GM04504 (cell line): ENCODE measurements around the gene MAOB.

Source experiments
- DNase-seq: peaks from one replicate; pipeline ENCODE4 v3.0.0-alpha.2; 2012; ENCODE audit warnings: low read depth

MAOB gene

DNA sequence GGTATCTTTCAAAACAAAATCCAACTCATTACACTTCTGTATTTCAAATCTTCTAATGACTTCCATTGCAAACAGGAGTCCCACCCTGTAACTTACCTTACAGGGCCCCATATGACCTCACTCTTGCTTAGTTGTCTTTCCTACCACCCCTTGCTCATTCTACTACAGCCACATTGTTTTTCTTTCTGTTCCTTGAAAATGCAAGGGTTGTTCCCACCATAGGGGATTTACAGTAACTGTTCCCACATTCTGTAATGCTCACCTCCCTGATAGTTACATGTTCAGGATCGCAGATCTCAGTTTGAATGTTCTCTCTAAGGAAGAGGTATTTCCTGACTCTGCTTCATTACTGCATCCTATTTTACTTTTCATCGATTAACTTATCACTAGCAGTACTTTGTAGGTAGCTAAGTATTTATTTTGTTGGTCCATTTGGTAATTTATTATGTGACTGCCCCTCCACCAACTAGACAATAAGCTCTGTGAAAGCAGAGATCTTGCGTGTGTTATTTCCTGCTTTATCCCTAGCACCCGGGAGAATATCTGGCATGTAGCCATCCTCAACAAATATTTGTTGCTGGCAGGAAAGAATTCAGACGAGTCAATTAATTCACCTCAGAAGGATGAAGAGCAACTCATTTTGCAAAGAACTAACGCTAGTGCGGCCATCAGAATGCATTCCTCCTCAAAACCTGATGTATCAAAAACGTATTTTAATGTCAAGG, 21.4 kb downstream of the MAOB start:
- no peak for DNase-seq

DNA sequence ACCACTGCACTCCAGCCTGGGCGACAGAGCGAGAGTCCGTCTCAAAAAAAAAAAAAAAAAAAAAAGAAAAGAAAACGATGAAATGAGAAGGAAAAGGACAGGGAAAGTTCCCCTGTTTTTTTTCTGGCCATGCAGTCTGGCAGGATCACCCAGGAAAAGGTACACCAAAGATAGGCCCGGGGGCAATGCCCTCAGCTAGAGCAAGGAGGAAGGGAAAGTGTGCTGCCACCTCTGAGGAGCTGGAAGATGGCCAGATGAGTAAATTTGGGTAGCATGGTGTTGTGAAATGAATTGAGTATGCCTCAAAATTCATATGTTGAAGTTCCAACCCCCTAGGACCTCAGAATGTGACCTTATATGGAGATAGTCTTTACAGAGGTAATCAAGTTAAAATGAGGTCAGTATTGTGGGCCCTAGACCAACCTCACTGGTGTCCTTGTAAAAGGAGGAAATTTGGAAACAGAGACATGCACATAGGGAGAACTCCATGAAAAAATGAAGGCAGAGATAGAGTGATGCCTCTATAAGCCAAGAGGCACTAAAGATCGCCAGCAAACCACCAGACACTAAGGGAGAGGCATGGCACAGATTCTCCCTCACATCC, 28.9 kb downstream of the MAOB start:
- no peak for DNase-seq

DNA sequence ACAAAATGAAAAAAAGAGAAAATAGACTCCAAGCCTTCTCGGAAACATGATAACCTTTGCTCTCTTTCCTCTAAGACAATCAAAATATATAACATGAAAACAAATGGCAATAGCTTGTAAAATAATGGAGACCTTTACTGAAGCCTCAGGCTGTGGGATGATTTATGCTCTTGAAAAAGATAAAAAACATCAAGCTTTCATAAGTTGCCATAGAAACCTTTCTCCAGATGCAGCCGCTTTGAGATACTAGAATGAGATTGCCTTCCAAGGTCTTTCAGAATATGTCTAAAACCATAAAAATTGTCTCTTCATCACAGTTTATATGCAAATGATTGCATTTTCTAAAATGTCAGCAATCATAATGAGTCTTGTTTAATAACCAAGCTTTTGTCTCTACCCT, 31.6 kb downstream of the MAOB start:
- DNase-seq: no peak

DNA sequence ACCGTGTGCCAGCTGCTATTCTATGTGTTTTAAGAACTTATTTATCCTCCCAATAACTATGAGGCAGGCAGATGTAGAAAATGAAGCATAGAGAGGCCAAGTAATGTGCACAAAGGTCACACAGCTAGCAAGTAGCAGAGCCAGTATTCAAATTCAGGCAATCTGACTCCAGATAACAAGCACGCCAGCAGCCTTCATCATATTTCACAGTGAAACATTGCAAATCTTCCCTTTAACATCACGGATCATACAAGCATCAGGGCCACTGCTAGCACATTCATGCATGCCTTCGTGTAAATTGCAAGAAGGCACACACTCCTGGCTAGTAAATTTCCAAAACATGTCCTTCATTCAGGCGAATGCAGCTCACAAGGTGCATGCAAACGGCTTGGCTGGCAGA, 33.1 kb downstream of the MAOB start:
- DNase-seq: no peak

DNA sequence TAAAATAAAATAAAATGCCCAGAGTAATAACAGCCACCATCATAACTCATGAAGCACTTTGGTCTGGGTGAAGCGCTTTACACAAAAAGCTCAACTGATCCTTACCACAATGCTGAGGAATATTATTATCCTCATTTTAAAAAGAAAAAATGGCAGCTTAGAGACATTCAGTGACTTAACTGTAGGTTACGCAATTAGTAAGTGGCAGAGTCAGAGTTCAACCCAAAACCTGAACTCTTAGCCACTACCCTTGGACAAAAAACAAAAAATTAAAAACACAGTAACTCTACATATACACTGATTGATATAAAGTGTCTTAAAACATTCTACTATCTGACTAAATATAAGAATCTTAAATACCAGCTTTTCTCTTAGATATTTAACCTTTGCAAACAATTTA, 34.9 kb downstream of the MAOB start:
- no peak for DNase-seq

DNA sequence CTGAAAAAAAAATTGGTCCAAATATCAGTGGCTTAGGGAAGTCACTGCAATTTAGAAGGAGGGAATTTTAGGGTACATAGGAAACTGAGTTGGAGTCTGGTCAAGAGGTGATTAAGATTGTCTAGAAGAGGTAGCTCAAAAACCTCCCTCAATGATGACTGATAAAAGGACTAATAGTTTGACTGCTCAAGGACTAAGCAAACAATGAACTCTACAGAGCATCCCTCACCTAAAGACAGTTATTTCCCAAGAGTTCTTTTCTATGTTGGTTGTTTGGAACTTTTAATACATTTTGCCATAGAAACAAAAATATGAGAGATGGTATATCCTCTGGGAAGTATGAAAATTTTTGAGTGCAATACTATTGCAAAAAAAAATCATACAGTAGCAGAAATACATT, 35.7 kb downstream of the MAOB start:
- no peak for DNase-seq

DNA sequence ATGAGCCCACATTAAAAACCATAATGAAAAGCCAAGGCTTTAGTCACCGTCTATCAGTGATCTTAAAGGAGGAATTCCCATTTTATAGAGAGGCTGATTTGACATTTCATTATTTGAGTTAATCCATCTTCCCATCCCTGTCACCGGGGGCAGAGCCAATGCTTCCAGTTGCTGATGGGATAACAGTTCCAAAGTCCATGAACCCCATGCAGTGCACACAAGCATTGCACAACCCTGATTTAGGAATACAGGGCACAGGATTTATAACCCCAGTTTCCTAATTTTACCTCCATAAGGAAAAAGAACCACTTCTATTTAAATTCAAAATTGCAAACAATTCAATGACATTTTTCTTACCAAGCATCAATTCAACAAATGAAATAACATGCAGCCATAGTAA, 36.5 kb downstream of the MAOB start:
- no peak for DNase-seq

DNA sequence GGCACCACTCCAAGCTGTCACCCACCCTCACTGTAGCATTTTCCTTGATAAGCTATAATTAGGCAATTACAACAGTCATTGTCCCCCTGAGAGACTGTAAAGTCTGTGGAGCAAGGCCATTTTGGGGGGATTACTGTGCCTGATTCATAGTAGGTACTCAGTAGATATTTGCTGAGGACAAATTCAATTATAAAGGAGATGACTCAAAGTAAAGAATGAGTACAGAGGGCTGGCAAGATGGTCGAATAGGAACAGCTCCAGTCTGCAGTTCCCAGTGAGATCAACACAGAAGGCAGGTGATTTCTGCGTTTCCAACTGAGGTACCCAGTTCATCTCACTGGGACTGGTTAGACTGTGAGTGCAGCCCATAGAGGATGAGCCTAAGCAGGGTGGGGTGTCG, 42.0 kb downstream of the MAOB start:
- DNase-seq: no peak

DNA sequence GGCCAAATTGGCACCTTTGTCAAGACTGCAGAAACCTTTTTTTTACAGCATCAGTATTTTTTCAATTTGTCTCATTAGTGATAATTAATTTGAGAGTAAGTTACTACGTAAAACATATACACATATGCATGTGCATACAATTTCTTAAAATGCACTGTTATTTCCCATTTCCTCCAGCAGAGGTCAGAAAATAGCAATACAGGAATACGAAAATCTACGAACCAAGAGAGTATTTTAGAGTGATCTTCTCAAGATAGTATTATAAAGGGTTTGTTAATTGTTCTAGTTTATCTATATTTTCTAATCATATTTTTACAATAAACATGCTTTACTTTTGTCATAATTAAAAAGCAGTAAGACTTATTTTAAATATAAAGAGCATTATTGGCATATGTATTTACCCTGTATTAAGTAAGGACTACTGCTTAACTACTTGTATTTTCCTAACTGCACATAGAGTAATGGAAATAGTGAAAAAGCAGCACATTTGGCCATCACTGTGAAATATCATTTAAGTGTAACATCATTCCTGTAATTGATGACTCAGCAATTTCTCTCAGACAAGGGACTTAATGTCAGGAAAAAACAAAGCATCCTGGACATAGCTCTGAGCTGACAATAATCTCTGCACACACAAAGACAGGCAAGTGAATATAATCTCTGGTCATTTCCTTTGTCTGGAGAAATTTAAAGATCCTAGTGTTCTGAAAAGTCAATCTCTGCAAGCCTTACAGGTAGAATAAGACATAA, 45.6 kb downstream of the MAOB start:
- no peak for DNase-seq

DNA sequence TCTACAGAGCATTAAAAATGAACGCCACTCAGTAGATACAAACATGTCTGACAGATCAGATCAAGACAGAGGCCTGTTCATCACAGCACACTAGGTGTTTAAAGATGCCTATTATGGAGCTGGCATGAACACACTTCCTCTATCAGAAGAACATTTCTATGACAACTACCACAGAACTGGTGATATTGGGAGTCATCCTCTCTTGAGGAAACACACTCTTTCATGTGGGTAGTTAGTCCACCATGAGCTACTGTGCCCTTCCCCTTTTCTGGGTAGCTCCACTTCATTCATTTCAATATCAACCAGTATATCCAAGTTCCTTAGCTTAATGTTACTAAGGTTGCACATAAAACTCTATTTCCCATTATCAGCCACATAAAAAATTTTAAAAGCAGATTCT, 46.7 kb downstream of the MAOB start:
- no peak for DNase-seq

DNA sequence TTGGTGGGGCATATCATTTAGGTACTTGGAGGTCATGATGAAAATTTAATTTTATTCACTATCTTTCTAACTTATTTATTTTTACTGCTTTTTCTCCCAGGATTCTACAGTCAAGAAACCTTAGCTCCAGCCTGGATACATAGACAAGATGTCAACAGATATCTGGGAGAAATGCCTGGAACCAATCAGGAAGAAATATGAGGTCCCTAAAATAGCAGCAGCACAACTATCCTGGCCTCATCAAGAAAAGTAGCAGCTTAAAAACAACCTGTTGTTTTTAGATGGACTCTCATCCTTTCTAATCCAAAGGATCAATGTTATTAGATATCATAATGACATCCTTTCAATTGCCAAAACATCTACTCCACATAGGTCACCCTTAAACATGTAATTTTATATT, 54.5 kb downstream of the MAOB start:
- DNase-seq: no peak

DNA sequence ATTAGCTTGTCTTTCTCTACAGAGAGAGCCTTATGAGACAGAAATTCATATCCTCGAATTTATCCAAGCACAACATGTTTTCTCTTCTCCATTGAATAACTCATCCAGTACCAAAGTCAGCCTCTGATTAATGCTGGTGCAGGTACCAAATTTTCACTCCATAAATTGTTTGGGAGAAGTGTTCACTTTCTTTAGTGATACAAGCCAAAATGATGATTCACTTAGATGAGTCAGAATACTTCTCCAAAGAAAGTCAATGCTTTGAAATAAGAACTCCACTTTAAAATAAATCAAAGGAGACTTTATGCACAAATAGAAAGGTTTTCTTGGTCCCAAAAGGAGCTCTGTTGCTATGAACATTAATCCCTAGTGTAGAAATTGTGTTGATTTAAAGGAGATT, 60.2 kb downstream of the MAOB start:
- DNase-seq: no peak

DNA sequence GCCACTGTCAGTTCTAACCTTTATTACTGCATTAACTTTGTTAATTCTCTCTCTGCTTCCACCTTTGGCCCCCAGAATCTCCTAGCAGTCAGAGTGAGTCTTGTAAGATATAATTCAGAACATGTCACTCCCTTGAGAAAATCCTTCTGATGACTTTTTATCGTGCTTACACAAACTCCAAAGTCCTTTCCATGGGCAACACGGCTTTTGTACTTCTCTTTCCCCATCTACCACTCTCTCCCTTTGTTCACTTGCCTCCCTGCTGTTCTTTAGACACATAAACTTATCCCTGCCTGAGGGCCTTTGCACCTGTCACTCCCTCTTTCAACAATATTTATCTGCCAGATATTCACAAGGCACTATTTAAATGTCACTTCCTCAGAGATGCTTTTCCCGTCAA, 64.8 kb downstream of the MAOB start:
- DNase-seq: no peak

DNA sequence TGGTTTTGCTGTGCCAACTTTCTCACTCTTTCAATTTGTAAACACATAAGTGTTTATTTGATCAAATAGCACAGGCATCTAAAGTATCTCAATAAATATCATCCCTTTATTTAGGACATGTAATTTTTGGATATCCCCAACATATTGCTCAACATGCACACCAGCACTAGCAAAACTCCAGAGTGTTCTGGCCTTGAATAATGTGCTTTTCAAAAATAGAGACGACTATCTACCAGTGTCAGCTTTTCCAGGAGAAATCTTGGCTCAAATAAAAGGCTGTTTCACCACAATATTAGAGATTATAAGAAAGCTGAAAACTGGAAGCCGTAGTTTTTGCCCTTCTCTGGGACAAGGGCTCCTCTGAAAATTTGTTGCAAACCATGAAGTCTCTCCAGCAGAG, 67.0 kb downstream of the MAOB start:
- no peak for DNase-seq

DNA sequence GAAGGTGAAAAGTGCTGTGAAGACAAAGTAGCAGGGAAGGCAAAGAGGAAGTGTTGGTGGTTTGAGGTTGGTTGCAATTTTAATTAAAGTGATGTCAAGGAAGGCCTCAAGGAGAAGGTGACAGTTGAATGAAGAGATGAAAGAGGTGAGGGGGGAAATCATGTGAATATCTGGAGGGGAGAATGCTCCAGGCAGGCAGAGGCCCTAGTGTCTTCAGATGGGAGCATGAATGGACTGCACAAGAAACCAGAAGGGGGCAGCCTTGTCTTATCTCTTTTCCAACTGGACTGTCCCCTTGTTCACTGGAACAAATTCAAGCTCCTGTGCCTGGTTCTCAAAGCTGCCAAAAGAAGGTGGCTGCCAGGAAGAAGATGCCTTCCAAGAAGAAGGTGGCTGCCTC, 68.4 kb downstream of the MAOB start:
- DNase-seq: no peak

DNA sequence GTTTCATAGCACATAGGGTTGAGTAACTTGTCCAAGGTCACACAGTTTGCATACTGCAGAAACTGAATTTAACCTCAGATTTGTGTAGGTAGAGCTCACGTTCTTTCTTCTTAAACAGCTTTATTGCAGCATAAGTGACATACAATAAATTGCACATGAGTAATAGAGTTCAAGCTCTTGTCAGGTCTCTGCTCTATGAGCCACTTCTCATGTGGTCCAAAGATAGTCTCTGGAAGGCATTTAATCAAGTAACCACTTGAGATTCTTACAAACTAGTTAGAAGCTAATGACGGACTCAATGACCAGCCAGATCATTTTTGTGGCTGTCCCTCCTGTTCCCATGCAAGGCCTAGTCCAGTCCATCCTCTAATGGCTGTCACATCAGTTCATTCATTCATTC, 68.9 kb downstream of the MAOB start:
- no peak for DNase-seq

DNA sequence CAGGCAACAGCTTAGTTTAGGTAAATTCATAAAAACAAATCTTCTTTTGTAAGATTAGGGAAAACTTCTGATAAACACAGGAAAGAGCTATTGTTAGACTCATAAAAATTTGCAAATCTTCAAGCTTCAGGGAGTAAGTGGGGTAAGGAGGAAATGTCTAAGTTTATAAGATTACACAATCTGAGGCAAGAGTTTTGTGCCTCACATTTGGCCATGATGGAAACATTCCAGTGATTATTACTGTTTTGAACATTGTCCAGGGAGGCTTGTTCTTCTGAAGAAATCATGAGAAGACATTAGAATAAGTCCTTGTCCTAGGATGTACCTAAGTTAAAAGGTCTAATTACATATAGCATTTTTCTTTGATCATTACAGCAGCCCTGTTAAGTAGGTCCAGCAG, 72.8 kb downstream of the MAOB start:
- no peak for DNase-seq

DNA sequence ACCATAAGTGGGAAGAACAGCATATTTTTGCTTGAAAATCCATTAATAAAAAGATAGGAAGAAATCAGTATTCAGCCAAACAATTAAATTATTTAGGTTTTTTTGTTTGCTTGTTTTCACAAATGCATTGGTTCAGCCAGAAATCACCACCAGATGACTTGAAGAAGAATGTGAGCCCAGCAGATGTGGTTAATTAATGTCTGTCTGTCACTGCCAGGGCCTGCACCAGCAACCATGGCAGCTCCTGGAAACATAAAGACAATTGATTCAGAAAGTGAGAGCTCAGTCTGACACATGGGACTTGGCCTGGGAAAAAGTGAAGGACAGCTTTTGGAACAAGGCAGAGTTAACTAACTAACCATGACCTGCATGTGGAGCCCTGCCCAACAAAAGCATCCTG, 74.0 kb downstream of the MAOB start:
- DNase-seq: no peak

DNA sequence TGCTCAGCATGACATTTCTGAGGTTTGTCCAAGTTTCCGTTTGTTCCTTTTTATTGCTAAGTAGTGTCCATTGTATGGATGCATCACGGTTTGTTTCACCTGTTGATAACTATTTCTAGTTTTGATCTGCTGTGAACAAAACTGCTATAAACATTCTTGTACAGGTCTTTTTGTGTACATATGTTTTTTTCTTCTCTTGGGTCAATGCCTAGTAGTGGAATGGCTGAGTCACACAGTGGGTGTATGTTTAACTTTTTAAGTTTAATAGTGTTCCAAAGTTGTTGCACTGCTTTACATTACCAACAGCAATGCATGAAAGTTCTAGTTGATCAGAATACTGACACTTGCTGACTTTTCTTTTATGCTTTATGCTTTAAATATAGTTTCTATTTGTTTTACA, 76.7 kb downstream of the MAOB start:
- DNase-seq: no peak

DNA sequence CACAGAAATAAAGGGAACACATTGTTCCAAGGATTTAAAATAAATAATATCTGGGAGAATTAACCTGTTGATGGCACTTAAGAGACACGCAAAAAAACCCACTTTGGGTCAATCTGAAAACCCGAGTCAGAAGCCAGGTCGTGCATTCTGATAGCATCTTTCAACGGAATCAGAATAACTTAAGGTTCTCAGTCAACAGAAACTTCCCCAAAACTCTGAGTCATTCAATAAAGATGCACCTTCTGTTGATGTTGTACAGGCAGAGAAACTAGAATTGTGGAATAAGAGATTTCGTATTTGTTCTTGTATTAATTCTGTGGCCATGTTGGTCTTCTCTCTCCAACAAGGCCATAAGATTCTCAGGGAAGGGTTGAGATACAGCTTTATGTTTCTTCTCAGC, 78.2 kb downstream of the MAOB start:
- DNase-seq: no peak

DNA sequence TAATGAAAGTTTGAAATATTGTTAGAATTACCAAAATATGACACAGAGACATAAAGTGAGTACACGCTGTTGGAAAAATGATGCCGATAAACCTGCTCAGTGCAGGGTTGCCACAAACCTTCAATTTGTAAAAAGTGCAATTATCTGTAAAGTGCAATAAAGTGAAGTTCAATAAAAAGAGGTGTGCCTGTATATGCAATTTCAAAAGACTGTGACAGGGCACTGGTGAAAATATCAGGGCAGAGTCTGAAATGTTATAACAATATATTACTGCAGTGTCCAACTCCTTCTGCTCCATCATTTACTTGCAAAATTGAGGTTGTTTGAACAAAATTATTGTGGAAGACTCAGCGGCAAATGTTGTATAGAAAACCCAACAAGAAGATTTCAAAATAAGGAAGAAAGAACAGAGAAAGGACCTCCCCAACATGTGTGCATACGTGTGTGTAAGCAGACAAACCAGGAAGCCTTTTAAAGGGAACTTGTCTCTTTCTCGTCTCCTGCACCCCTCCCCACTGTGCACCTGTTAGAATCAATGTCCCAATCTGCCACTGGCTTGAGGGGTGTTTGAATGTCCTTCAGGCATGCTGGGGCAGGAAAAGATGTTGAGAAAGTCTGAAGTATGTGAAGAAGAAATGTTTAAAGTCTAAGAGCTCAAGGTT, 96.2 kb downstream of the MAOB start:
- no peak for DNase-seq

DNA sequence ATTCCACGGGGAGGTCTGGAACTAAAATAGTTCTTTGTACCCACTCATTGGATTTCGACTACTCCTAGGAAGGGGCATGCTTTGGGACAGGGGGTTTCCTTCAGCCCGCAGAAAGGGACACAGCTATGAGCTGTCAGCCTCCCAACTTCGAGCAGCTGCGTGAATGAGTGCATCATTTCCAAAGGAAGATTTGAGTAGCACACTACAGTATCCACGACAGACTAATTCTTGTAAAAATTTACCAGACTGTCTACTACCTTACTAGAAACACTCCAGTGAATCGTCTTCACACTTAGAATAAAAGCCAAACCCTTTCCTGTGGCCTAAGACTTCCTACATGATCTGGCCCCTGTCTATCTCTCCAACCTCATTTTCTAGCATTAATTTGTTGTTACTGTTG, 124.2 kb downstream of the MAOB start:
- no peak for DNase-seq

DNA sequence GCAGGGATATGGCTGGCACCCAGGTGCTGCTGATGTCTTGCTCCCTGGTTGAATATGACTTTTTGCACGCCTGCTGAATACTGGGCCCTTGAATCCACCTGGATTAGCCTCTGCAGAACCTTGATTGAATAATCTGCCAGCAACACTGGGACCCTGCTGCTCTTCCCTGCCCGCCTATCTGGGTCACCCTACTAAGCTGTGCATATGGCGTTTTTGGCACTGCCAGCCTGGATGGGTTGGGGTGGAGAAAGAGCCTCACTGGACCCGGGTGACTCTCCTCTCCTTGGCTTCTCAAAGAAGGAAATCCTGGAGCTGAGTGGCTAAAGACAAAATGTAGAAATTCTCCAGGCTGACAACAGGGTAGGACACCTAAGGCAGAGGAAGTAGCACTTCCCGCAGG, 126.2 kb downstream of the MAOB start:
- DNase-seq: no peak
